ENCODE data around the gene UNC13C.

Gene UNC13C

DNA sequence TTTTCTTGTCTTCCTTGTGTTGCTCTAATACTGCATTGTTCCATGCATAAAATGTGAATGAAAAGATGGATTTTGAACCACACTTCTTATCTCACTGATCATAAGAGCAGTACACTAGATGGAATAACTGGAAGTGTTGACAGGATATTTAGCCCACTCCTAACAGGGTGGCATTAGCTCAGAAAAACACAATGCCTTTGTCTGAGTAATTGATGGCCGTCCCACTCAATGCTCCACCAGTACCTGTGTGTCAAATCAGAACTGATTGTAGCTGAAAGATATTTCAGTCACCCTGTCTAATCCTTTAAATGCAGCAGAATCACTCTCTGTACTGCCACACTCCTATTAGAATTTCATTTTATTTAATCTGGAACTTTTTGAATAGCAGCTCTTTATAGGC is 526.5 kb downstream of the UNC13C start:
- DNase-seq: no peak

DNA sequence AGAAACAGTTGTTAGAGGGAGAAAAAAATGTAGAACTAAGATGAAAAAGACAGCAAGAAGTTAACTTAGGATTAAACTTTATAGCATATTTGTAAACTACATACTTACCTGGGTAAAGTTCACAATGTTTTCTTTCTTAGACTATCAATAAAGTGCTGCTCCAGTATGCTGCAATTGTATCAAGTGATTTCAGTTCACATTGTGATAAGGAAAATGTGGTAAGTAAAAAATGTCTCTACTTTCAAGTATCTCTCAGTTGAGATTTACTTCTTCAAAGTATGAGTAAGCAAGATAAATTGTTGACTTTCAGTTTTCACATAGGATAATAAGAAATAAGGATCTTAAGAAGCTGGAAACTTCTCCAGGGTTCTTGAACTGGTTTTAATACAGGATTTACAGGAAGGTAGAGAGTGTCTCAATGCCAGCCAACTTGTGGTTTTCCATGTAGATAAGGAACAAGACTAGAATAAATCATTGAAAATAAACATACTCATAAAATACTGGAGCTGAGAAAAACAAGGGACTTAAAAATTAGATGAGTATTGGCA is 528.8 kb downstream of the UNC13C start:
- DNase-seq: no peak

- no peak for DNase-seq
Measured at GRCh38 chr15:54514601-54515000, 536.4 kb downstream of the UNC13C start.

DNA sequence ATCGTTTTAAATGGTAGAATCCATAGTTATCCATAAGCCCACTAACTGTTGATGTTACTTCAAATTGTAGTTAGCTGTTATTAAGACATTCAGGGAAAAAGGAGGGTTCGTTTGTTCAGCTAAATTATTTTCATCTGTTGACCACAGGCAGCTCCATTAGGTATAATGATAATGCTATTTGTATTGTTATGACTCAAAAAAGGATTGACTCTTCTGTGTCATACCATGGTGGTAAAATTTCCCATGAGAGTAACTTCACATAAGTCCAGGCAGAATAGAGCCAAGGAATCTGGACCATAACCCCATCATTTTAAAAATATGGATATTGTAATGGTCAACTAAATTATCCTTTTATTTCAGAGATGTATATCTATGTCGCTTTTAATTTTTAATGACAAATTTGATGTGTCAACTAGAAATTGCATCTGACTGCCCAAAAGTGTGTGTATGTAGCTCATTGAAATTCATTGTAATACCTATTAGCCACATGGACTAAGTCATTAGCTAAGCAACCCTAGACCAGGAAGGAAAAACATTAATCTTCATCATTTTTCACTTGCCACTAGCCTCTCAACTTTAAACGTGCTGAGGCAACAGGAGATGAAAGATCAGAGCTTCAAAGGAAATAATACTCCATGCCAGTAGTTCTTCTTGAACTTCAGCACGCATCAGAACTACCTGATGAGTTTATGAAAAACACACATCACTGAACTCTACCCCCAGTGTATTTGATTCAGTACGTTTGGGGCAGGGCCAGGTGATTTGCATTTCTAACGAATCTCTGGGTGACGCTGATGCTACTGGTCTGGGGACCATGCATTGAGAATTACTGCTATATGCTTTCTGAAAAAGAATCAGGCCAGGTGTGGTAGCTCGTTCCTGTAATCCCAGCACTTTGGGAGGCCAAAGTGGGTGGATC is 537.7 kb downstream of the UNC13C start:
- DNase-seq: no peak

GRCh38 chr15:54517366-54517765 is 539.1 kb downstream of the UNC13C start:
- no peak for DNase-seq

DNA sequence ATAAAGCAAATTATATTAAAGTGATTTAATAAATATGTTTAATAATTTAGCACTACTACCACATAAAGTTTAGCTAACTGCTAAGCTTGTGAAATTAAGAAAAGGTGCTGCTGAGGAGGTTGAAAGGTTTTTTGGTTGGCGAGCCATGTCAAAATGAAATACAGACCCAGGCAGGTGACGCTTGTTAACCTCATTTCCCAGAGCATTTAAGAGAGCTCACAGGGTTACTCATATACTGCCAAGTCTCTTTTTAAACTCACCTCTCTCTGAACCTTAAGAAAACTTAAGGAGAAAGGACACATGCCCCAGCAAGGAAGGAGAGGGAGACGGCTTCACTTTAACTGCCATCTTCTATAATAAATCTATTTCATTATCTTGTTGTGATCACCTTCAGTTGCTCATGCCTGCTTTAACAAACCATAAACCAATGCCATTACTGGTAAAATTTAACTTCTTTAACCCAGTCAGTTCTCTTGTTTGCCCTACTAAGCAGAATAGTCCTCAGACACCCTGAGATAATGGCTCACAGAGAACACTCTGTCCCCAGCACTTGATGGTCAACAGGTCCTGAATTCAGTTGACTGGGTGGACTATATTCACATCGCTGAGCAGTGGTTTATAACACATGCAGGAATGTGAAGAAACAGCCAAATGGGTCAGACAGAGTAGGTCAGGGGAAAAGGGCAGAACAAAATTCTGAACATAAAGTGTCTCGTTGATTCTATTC is 540.1 kb downstream of the UNC13C start:
- no peak for DNase-seq

- no peak for DNase-seq
Measured at GRCh38 chr15:54519577-54519976, 541.3 kb downstream of the UNC13C start.

DNA sequence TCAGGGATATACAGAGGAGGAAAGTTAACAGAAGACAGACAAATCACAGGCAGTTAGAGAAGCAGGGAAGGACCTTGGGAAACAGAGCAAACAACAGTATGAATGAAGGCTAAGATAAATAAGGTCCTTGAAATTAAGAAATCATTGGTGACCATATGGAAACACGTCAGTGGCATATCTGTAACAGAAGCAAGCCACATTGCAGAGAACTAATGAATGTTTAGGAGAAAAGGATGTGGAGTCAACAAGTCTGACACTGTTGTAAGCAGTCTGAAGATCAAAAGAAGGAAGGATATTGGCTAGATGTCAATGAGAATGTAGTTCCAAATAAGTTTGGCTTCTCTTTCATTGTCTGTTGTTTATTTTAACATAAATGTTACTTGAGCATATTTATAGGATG is 542.4 kb downstream of the UNC13C start:
- no peak for DNase-seq

- DNase-seq: no peak
Measured at GRCh38 chr15:54521206-54521605, 543.0 kb downstream of the UNC13C start.

GRCh38 chr15:54528021-54528420 is 549.8 kb downstream of the UNC13C start:
- DNase-seq: no peak

DNA sequence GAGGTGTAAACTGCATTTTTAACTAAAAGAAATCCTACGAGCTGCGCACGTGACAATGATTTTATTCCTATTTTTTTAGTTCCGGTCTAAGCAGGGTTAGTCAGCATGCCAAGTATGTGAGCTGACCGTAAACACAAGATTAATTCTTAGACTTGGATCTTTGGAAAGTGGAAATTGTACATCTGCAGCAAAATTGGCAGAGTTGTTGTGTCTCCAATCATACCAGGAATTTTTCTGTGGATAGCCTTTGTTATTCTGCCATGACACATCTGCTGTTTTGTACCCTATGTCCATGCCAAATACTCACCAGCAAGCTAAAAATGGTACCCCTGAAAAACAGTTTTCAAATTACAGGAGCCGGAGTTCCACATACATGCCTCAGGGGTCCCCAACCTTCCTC is 562.5 kb downstream of the UNC13C start:
- no peak for DNase-seq

DNA sequence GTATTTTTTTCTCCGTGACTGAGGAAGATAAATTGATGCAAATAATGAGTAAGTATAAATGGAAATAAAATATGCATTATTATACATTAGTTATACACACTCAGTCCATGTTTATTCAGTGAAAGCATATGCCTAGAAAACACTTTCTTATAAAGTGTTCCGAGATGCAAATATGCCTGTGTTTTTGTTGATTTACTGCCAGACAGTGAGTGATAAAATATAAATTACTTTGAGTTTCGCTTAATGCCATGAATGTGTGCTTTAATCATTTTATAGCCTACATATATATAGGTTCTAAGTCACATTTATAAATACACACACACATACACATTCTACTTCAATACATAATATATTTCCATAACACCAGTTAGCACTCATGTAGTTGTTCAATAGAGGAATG is 569.2 kb downstream of the UNC13C start:
- no peak for DNase-seq

- no peak for DNase-seq
Measured at GRCh38 chr15:54550954-54551353, 572.7 kb downstream of the UNC13C start.

- no peak for DNase-seq
Measured at GRCh38 chr15:54556231-54556630, 578.0 kb downstream of the UNC13C start.

GRCh38 chr15:54559405-54560069 is 581.3 kb downstream of the UNC13C start:
- DNase-seq: no peak

GRCh38 chr15:54560417-54560816 is 582.2 kb downstream of the UNC13C start:
- DNase-seq: no peak

DNA sequence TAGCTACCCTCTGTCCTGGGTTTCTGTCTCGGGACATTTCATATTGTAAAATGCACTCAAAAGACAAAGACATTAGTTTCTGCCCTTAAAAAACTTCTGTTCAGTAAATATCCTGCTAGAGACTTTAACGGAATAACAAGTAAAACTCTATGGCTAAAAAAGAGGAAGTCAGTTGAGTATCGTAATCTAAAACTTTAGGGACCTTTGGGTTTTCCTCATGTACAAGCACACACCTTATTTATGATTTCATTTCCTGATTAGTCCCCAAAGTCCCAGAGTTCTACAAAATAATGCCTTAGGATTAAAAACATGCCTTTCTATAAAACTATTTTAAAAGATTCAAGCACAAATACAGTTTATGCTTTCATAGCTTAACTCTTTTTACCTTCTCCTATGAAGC is 585.9 kb downstream of the UNC13C start:
- no peak for DNase-seq

DNA sequence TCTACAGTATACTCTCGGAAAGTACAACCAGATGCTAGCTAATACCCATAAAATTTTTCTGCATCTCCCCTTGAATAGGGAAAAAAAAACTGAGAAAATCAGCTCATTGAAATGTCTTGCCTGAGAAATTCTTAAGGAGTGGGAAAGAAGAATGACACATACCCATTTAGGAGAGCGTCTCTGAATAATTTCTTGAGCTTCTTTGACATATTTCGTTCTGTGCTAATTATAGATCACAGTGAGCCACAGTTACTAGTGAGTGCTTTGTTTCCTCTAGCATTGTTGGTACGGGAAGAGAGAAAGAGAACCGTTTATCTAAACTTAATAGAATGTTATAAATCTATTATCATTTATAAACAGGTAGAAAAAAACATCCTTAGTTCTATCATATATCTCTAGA is 588.4 kb downstream of the UNC13C start:
- no peak for DNase-seq

- DNase-seq: no peak
Measured at GRCh38 chr15:54567408-54568035, 589.3 kb downstream of the UNC13C start.

- DNase-seq: no peak
Measured at GRCh38 chr15:54568381-54568780, 590.1 kb downstream of the UNC13C start.

DNA sequence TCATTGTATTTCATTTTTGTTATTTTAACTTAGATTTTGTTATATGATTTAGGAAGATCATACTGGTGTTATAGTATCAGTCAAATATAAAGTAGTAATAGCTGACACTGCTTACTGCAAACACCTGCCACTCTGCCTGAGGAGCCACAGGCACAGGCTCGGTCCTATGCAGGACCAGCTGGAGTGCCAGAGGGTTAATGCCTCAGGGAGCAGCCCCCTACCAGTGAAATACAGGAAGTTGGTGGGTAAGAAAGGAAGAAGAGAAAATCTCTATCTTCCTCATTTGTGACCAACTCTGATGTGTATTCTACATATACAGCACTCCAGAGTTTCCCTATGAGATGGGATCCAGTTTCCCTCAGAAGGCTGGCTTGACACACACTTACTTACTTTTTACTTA is 593.3 kb downstream of the UNC13C start:
- no peak for DNase-seq

DNA sequence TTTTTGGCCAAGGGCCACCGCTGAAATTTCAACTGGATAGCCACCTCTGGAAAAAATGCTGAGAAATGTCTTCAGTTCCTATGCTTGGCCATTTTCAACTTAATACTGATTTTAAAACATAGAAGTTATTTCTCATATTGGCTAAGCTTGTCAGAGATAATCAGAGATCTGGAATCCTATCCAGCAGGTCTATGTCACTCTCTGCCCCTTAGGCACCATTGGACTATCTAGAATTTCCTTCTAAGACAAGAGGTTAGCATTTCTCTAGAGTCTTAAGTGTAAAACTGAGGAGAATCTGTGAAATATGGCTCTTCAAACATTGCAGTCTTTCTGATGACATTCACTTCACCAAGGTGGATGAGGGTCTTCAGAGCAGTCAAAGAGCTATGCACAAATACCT is 597.3 kb downstream of the UNC13C start:
- DNase-seq: no peak
